HL-60 (cell line): ENCODE results near the gene CARMIL1.

Experiments
- DNase-seq, 2 experiments: peaks; one replicate each; pipeline ENCODE4 v3.0.0-alpha.2; 2010 to 2020; ENCODE audit warnings: low read depth in 1 of 2, low spot score in 1 of 2
- H3K27ac ChIP-seq: fragments of 250-450 bp; sonication (Bioruptor Pico); replicated peaks from 2 replicates; pipeline ENCODE4 v1.5.1; 2020; ENCODE audit warnings: mild to moderate bottlenecking, moderate library complexity
- H3K27me3 ChIP-seq: fragments of 250-450 bp; sonication (Bioruptor Pico); 2 replicates; pipeline ENCODE4 v1.5.1; 2021; ENCODE audit warnings: mild to moderate bottlenecking, moderate library complexity; ENCODE audit not compliant: insufficient read depth, poor library complexity, severe bottlenecking
- H3K4me3 ChIP-seq: replicated peaks from 2 replicates; pipeline ENCODE4 v1.5.1; 2011; ENCODE audit warnings: mild to moderate bottlenecking, control low read depth, low read length; ENCODE audit not compliant: insufficient read depth
- CTCF ChIP-seq: IDR thresholded peaks from one replicate; pipeline ENCODE4 v1.5.1; 2011; ENCODE audit warnings: low read length, control low read depth, inconsistent platforms; ENCODE audit not compliant: insufficient read depth
- GABPA ChIP-seq: IDR thresholded peaks from 2 replicates; pipeline ENCODE4 v1.6.1; 2012; ENCODE audit warnings: low read depth
- POLR2AphosphoS5 ChIP-seq: IDR thresholded peaks from 2 replicates; pipeline ENCODE4 v1.6.1; 2012; ENCODE audit warnings: low read depth
- REST ChIP-seq: IDR thresholded peaks from 2 replicates; pipeline ENCODE4 v1.6.1; 2012; ENCODE audit warnings: low read depth; ENCODE audit not compliant: insufficient replicate concordance
- SPI1 ChIP-seq: IDR thresholded peaks from 2 replicates; pipeline ENCODE4 v1.6.1; 2012; ENCODE audit warnings: low read depth, mild to moderate bottlenecking, borderline replicate concordance

Gene CARMIL1

GRCh38 chr6:25359191-25359861 lies 80.2 kb downstream of the CARMIL1 start:
- Histone ChIP-seq H3K4me3 (no peak overlapping the region), H3K27me3 (no peaks in the 10 kb centered on the region), H3K27ac (no peak overlapping the region)
- TF ChIP-seq GABPA (no peak), POLR2AphosphoS5 (no peak), CTCF (no peak), SPI1 (no peak), REST (no peak)
- DNase-seq: no peak

- TF ChIP-seq POLR2AphosphoS5 (no peak), REST (no peak), CTCF (no peak), SPI1 (no peak), GABPA (no peak)
- DNase-seq: no peak
- no peak overlapping the region for H3K27ac ChIP-seq
- no peaks in the 10 kb centered on the region for H3K27me3 ChIP-seq
- H3K4me3 ChIP-seq: no peak overlapping the region
Measured at GRCh38 chr6:25359891-25360290, 80.7 kb downstream of the CARMIL1 start.

GRCh38 chr6:25360621-25361020 lies 81.4 kb downstream of the CARMIL1 start:
- no peak overlapping the region for H3K27ac ChIP-seq
- no peak for DNase-seq
- H3K4me3 ChIP-seq: no peak overlapping the region
- no peak for TF ChIP-seq POLR2AphosphoS5
- TF ChIP-seq REST: no peak
- no peak for TF ChIP-seq CTCF
- no peak for TF ChIP-seq GABPA
- TF ChIP-seq SPI1: no peak
- H3K27me3 ChIP-seq: no peaks in the 10 kb centered on the region
